HepG2 (cell line): ENCODE measurements around the gene ATG7. TPM values are rescaled to one million over a fixed set of nuclear protein-coding genes. Genes with fewer than 3 reads are reported as not detected.

Source experiments
- CEBPB ChIP-seq: IDR thresholded peaks from 2 replicates; pipeline ENCODE4 v1.6.1; 2011; ENCODE audit warnings: low read depth, low read length, improper control_type of control experiment, borderline replicate concordance
- ETV6 ChIP-seq: sonication (generic); formaldehyde crosslinking; conservative IDR thresholded peaks from 2 replicates; pipeline ENCODE4 v1.4.0; 2020; ENCODE audit warnings: missing genetic modification reagents
- FOXP1 ChIP-seq, 2 experiments: fragments of 450-650 bp in 1 of 2; IDR thresholded peaks; 2 replicates each; pipeline ENCODE4 v1.6.1; 2017 to 2018; ENCODE audit warnings: antibody characterized with exemption in 1 of 2
- HOXA5 ChIP-seq: sonication (generic); formaldehyde crosslinking; IDR thresholded peaks from 2 replicates; pipeline ENCODE4 v1.4.0; 2020; ENCODE audit warnings: missing genetic modification reagents
- NCOA5 ChIP-seq: sonication (generic); formaldehyde crosslinking; IDR thresholded peaks from 2 replicates; pipeline ENCODE4 v1.4.0; 2020; ENCODE audit warnings: missing genetic modification reagents
- NFIB ChIP-seq: sonication (generic); formaldehyde crosslinking; IDR thresholded peaks from 2 replicates; pipeline ENCODE4 v1.9.0; 2021; ENCODE audit warnings: missing genetic modification reagents, mild to moderate bottlenecking, borderline replicate concordance
- PHF20 ChIP-seq: sonication (generic); formaldehyde crosslinking; IDR thresholded peaks from 2 replicates; pipeline ENCODE4 v1.5.0; 2020; ENCODE audit warnings: mild to moderate bottlenecking, missing genetic modification reagents
- PTBP1 ChIP-seq: fragments of 200-400 bp; formaldehyde crosslinking; IDR thresholded peaks from 2 replicates; pipeline ENCODE4 v1.6.1; 2018; ENCODE audit warnings: low read length, low read depth; ENCODE audit not compliant: poor library complexity, severe bottlenecking
- RBM39 ChIP-seq: fragments of 200-400 bp; formaldehyde crosslinking; IDR thresholded peaks from one replicate; pipeline ENCODE4 v1.6.1; 2018; ENCODE audit warnings: antibody characterized with exemption, mild to moderate bottlenecking, low read depth, low read length; ENCODE audit not compliant: poor library complexity, severe bottlenecking
- SAP130 ChIP-seq: IDR thresholded peaks from 2 replicates; pipeline ENCODE4 v1.6.1; 2016; ENCODE audit warnings: low read depth
- SCMH1 ChIP-seq: sonication (generic); formaldehyde crosslinking; IDR thresholded peaks from 2 replicates; pipeline ENCODE4 v1.9.0; 2021; ENCODE audit warnings: missing genetic modification reagents, mild to moderate bottlenecking, borderline replicate concordance
- STAT5B ChIP-seq: sonication (generic); formaldehyde crosslinking; IDR thresholded peaks from 2 replicates; pipeline ENCODE4 v1.4.0; 2020; ENCODE audit warnings: missing genetic modification reagents
- ZBTB38 ChIP-seq: sonication (generic); formaldehyde crosslinking; IDR thresholded peaks from 2 replicates; pipeline ENCODE4 v1.5.1; 2020; ENCODE audit warnings: mild to moderate bottlenecking, missing genetic modification reagents
- ZFP36L2 ChIP-seq: sonication (generic); formaldehyde crosslinking; IDR thresholded peaks from 2 replicates; pipeline ENCODE4 v1.4.0; 2020; ENCODE audit warnings: missing genetic modification reagents
- ZMYM4 ChIP-seq: sonication (generic); formaldehyde crosslinking; IDR thresholded peaks from 2 replicates; pipeline ENCODE4 v1.8.1; 2023; ENCODE audit warnings: mild to moderate bottlenecking, missing genetic modification reagents
- ZNF350 ChIP-seq: sonication (generic); formaldehyde crosslinking; IDR thresholded peaks from 2 replicates; pipeline ENCODE4 v1.4.0; 2020; ENCODE audit warnings: mild to moderate bottlenecking, low read depth, missing genetic modification reagents, borderline replicate concordance
- ZNF382 ChIP-seq: sonication (generic); formaldehyde crosslinking; IDR thresholded peaks from 2 replicates; pipeline ENCODE4 v1.5.0; 2020; ENCODE audit warnings: missing genetic modification reagents, mild to moderate bottlenecking, borderline replicate concordance
- polyA plus RNA-seq, 8 experiments: library from polyadenylated mRNA; depleted of rRNA in 3 of 8; stranded (reverse) in 7 of 8; unstranded in 1 of 8; fragments of >200 nt; fragmentation: Illumina TruSeq in 4 of 8; extraction: Trizol in 4 of 8; gene quantifications; 2 replicates each; pipeline versions ENCODE4 v1.2.1 to v1.2.3, GENCODE V29; 2011 to 2016; ENCODE audit warnings: low read depth in 4 of 8, missing spikeins in 1 of 8, mixed read lengths in 1 of 8; ENCODE audit not compliant: insufficient read depth in 1 of 8
- total RNA-seq, 5 experiments: library from RNA; depleted of rRNA; stranded (reverse); fragments of >200 nt; fragmentation: Illumina TruSeq; extraction: Trizol; gene quantifications; 2 replicates each; pipeline ENCODE4 v1.2.3, GENCODE V29; 2016; ENCODE audit warnings: low read depth in 1 of 5
- TF ChIP-seq, protein P1 (sequence below): sonication (generic); formaldehyde crosslinking; IDR thresholded peaks from 2 replicates; pipeline ENCODE4 v1.4.0; 2020; ENCODE audit warnings: missing genetic modification reagents
- TF ChIP-seq, protein P2 (sequence below): sonication (generic); formaldehyde crosslinking; IDR thresholded peaks from 2 replicates; pipeline ENCODE4 v1.5.0; 2020; ENCODE audit warnings: mild to moderate bottlenecking, missing genetic modification reagents, moderate library complexity
- TF ChIP-seq, protein P3 (sequence below): sonication (generic); formaldehyde crosslinking; IDR thresholded peaks from 2 replicates; pipeline ENCODE4 v1.9.0; 2021; ENCODE audit warnings: missing genetic modification reagents, borderline replicate concordance
- TF ChIP-seq, protein P4 (sequence below): IDR thresholded peaks from 2 replicates; pipeline ENCODE4 v1.6.1; 2018; ENCODE audit warnings: missing genetic modification reagents, mild to moderate bottlenecking, missing compliant biosample characterization

Gene ATG7
- total and polyA plus RNA-seq, 2 of the 13 experiments (the other 11 are each of a cell fraction or from before 2014, with no cell fraction given), result 7.8 to 22.1 TPM

DNA sequence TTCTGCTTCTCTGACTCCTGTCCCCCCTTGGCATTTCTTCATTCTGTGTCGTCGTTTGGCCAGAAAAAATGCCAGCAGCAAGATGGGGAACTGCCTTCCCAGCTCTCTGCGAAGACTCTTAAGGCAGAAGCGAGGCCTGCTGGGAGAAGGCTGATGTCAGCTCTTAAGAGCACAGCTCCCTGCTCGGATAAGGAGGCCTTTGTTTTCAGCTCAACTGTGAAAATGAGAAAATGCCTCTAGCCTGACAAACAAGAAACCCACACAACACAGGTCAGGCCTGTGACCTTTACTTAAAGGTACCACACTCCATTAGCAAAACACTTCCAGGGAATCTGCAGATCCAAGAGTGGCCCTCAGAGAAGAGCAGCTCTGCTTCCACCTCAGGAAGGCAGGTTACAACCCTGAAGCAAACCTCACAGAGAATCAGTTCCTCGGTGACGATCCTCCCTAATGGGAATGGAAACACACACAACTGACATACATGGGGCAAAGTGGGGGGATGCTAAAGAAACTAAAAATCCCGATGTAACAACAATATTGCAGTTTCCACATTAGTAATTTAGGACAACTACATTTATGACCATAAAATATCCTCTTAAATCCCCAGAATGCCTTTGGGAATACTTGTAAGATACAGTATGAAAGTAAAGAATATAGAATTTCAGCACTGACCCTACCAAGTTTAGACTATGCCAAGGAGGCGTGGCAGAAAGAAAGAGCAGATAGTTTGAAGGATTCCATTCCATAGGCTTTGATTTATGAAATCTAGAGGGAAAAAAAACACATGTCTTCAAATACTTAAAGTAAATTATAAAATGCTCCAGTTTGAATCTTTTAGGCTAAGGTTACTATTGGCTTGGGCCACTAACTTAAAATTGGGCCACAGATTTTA, 319.4 kb downstream of the ATG7 start (continued):
- no peak for TF ChIP-seq ZFP36L2 (CRISPR knock-in tag)
- peak; percentile 47 for TF ChIP-seq SAP130 (CRISPR knock-in tag)
- no peak for TF ChIP-seq ZNF350 (CRISPR knock-in tag)
- TF ChIP-seq ZMYM4 (CRISPR knock-in tag), result peak; percentile 24; the same call in 1 of the 2 replicates
- TF ChIP-seq, protein P1, sequence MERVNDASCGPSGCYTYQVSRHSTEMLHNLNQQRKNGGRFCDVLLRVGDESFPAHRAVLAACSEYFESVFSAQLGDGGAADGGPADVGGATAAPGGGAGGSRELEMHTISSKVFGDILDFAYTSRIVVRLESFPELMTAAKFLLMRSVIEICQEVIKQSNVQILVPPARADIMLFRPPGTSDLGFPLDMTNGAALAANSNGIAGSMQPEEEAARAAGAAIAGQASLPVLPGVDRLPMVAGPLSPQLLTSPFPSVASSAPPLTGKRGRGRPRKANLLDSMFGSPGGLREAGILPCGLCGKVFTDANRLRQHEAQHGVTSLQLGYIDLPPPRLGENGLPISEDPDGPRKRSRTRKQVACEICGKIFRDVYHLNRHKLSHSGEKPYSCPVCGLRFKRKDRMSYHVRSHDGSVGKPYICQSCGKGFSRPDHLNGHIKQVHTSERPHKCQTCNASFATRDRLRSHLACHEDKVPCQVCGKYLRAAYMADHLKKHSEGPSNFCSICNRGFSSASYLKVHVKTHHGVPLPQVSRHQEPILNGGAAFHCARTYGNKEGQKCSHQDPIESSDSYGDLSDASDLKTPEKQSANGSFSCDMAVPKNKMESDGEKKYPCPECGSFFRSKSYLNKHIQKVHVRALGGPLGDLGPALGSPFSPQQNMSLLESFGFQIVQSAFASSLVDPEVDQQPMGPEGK (CRISPR knock-in tag), result no peak
- TF ChIP-seq, protein P2, sequence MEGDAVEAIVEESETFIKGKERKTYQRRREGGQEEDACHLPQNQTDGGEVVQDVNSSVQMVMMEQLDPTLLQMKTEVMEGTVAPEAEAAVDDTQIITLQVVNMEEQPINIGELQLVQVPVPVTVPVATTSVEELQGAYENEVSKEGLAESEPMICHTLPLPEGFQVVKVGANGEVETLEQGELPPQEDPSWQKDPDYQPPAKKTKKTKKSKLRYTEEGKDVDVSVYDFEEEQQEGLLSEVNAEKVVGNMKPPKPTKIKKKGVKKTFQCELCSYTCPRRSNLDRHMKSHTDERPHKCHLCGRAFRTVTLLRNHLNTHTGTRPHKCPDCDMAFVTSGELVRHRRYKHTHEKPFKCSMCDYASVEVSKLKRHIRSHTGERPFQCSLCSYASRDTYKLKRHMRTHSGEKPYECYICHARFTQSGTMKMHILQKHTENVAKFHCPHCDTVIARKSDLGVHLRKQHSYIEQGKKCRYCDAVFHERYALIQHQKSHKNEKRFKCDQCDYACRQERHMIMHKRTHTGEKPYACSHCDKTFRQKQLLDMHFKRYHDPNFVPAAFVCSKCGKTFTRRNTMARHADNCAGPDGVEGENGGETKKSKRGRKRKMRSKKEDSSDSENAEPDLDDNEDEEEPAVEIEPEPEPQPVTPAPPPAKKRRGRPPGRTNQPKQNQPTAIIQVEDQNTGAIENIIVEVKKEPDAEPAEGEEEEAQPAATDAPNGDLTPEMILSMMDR (CRISPR knock-in tag), result no peak
- no peak for TF ChIP-seq STAT5B (CRISPR knock-in tag)
- no peak for TF ChIP-seq ETV6 (CRISPR knock-in tag)
- no peak for TF ChIP-seq FOXP1 (IDR thresholded peaks at IDR 0.05)
- peak; percentile 56; the same call in 1 of the 2 replicates for TF ChIP-seq FOXP1 (CRISPR knock-in tag; IDR thresholded peaks at IDR 0.05)
- no peak for TF ChIP-seq HOXA5 (CRISPR knock-in tag)
- TF ChIP-seq NCOA5 (CRISPR knock-in tag), result no peak
- TF ChIP-seq SCMH1 (CRISPR knock-in tag), result no peak
- peak; percentile 17; the same call in 1 of the 2 replicates for TF ChIP-seq ZBTB38
- no peak for TF ChIP-seq CEBPB
- TF ChIP-seq NFIB (CRISPR knock-in tag), result no peak
- no peak for TF ChIP-seq PHF20 (CRISPR knock-in tag)
- TF ChIP-seq ZNF382 (CRISPR knock-in tag), result no peak
- TF ChIP-seq, protein P3, sequence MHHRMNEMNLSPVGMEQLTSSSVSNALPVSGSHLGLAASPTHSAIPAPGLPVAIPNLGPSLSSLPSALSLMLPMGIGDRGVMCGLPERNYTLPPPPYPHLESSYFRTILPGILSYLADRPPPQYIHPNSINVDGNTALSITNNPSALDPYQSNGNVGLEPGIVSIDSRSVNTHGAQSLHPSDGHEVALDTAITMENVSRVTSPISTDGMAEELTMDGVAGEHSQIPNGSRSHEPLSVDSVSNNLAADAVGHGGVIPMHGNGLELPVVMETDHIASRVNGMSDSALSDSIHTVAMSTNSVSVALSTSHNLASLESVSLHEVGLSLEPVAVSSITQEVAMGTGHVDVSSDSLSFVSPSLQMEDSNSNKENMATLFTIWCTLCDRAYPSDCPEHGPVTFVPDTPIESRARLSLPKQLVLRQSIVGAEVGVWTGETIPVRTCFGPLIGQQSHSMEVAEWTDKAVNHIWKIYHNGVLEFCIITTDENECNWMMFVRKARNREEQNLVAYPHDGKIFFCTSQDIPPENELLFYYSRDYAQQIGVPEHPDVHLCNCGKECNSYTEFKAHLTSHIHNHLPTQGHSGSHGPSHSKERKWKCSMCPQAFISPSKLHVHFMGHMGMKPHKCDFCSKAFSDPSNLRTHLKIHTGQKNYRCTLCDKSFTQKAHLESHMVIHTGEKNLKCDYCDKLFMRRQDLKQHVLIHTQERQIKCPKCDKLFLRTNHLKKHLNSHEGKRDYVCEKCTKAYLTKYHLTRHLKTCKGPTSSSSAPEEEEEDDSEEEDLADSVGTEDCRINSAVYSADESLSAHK (CRISPR knock-in tag), result no peak
- TF ChIP-seq RBM39, result no peak
- TF ChIP-seq, protein P4, sequence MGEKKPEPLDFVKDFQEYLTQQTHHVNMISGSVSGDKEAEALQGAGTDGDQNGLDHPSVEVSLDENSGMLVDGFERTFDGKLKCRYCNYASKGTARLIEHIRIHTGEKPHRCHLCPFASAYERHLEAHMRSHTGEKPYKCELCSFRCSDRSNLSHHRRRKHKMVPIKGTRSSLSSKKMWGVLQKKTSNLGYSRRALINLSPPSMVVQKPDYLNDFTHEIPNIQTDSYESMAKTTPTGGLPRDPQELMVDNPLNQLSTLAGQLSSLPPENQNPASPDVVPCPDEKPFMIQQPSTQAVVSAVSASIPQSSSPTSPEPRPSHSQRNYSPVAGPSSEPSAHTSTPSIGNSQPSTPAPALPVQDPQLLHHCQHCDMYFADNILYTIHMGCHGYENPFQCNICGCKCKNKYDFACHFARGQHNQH, result no peak
- no peak for TF ChIP-seq PTBP1
